Left ventricle myocardium inferior (tissue), 1 donor: ENCODE results near the gene STK32C. TPM values are rescaled to one million over a fixed set of nuclear protein-coding genes. Genes with fewer than 3 reads are reported as not detected.

Experiments used
- DNase-seq: peaks from one replicate; pipeline ENCODE4 v3.0.0-alpha.2; 2020
- H3K27ac ChIP-seq: fragments of 200-600 bp; replicated peaks from 2 replicates; pipeline ENCODE4 v1.8.0; 2021
- H3K27me3 ChIP-seq: fragments of 200-600 bp; 2 replicates; pipeline ENCODE4 v1.8.0; 2021; ENCODE audit warnings: low read depth
- H3K36me3 ChIP-seq: fragments of 200-600 bp; 2 replicates; pipeline ENCODE4 v1.8.0; 2021
- H3K4me1 ChIP-seq: fragments of 200-600 bp; 2 replicates; pipeline ENCODE4 v1.8.0; 2021
- H3K4me3 ChIP-seq: fragments of 200-600 bp; 2 replicates; pipeline ENCODE4 v1.8.0; 2021; ENCODE audit warnings: mild to moderate bottlenecking, moderate library complexity
- H3K9me3 ChIP-seq: fragments of 200-600 bp; replicated peaks from 2 replicates; pipeline ENCODE4 v1.8.0; 2021
- CTCF ChIP-seq: fragments of 200-600 bp; IDR thresholded peaks from 2 replicates; pipeline ENCODE4 v1.8.0; 2021; ENCODE audit warnings: antibody characterized with exemption, mild to moderate bottlenecking, borderline replicate concordance
- intact Hi-C: fragments of 100-400 bp; cut with micrococcal nuclease; formaldehyde crosslinking; loops from one replicate; pipeline ENCODE4 v1.11.0; 2022
- total RNA-seq: library from RNA; stranded (reverse); fragmentation: NEBNext Ultra II Directional; extraction: Animal tissue kit (Norgen Biotek cat#: 25700); gene quantifications from one replicate; pipeline ENCODE4 v1.2.1, GENCODE V29; 2021
- donor health status: DM: no; HTN: yes; CAD: no; lungs with severe emphysema.

STK32C gene
- total RNA-seq, 1 donor from 2014 or later, result 4.4 TPM

GRCh38 chr10:132195366-132196075, 112.2 kb downstream of the STK32C start:
- intact Hi-C loops, result no loop called here
- peaks cover 5% of the 10 kb centered on the region for H3K36me3 ChIP-seq
- H3K4me3 ChIP-seq, result no peak overlapping the region
- no peak overlapping the region for H3K27ac ChIP-seq
- TF ChIP-seq CTCF, result no peak
- no peaks in the 10 kb centered on the region for H3K9me3 ChIP-seq
- H3K27me3 ChIP-seq, result no peaks in the 10 kb centered on the region
- peaks cover 22% of the 10 kb centered on the region for H3K4me1 ChIP-seq
- DNase-seq, result no peak

- no peak for DNase-seq
- peaks cover 24% of the 10 kb centered on the region for H3K4me1 ChIP-seq
- intact Hi-C loops, result no loop called here
- H3K9me3 ChIP-seq, result no peaks in the 10 kb centered on the region
- peaks cover 4% of the 10 kb centered on the region for H3K36me3 ChIP-seq
- TF ChIP-seq CTCF, result no peak
- no peak overlapping the region for H3K4me3 ChIP-seq
- no peak overlapping the region for H3K27ac ChIP-seq
- no peaks in the 10 kb centered on the region for H3K27me3 ChIP-seq
These were observed 113.0 kb downstream of the STK32C start for GRCh38 chr10:132194726-132195125.

GRCh38 chr10:132193907-132194552, 113.7 kb downstream of the STK32C start:
- H3K4me1 ChIP-seq, result peaks cover 31% of the 10 kb centered on the region
- no peak overlapping the region for H3K4me3 ChIP-seq
- no peaks in the 10 kb centered on the region for H3K9me3 ChIP-seq
- no peak for TF ChIP-seq CTCF
- peaks cover 4% of the 10 kb centered on the region for H3K36me3 ChIP-seq
- intact Hi-C loops, result no loop called here
- no peak overlapping the region for H3K27ac ChIP-seq
- peaks cover 1% of the 10 kb centered on the region for H3K27me3 ChIP-seq
- DNase-seq, result no peak

- intact Hi-C loops, result no loop called here
- no peak for TF ChIP-seq CTCF
- peak; percentile 76 for DNase-seq
- H3K4me3 ChIP-seq, result no peak overlapping the region
- peaks cover 40% of the 10 kb centered on the region for H3K4me1 ChIP-seq
- peak overlapping the region; percentile 82 for H3K27ac ChIP-seq
- no peaks in the 10 kb centered on the region for H3K9me3 ChIP-seq
- peaks cover 4% of the 10 kb centered on the region for H3K36me3 ChIP-seq
- peaks cover 9% of the 10 kb centered on the region for H3K27me3 ChIP-seq
These were observed 114.6 kb downstream of the STK32C start for GRCh38 chr10:132192991-132193665.

GRCh38 chr10:132192076-132192975, 115.4 kb downstream of the STK32C start:
- H3K27me3 ChIP-seq, result peaks cover 17% of the 10 kb centered on the region
- H3K4me1 ChIP-seq, result peaks cover 48% of the 10 kb centered on the region
- TF ChIP-seq CTCF, result no peak
- H3K27ac ChIP-seq, result peak overlapping the region; percentile 82
- H3K4me3 ChIP-seq, result no peak overlapping the region
- intact Hi-C loops, result no loop called here
- H3K9me3 ChIP-seq, result no peaks in the 10 kb centered on the region
- no peak for DNase-seq
- H3K36me3 ChIP-seq, result peaks cover 4% of the 10 kb centered on the region
